ENCODE results near the gene CREB3L4.

The CREB3L4 gene, protein sequence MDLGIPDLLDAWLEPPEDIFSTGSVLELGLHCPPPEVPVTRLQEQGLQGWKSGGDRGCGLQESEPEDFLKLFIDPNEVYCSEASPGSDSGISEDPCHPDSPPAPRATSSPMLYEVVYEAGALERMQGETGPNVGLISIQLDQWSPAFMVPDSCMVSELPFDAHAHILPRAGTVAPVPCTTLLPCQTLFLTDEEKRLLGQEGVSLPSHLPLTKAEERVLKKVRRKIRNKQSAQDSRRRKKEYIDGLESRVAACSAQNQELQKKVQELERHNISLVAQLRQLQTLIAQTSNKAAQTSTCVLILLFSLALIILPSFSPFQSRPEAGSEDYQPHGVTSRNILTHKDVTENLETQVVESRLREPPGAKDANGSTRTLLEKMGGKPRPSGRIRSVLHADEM

DNA sequence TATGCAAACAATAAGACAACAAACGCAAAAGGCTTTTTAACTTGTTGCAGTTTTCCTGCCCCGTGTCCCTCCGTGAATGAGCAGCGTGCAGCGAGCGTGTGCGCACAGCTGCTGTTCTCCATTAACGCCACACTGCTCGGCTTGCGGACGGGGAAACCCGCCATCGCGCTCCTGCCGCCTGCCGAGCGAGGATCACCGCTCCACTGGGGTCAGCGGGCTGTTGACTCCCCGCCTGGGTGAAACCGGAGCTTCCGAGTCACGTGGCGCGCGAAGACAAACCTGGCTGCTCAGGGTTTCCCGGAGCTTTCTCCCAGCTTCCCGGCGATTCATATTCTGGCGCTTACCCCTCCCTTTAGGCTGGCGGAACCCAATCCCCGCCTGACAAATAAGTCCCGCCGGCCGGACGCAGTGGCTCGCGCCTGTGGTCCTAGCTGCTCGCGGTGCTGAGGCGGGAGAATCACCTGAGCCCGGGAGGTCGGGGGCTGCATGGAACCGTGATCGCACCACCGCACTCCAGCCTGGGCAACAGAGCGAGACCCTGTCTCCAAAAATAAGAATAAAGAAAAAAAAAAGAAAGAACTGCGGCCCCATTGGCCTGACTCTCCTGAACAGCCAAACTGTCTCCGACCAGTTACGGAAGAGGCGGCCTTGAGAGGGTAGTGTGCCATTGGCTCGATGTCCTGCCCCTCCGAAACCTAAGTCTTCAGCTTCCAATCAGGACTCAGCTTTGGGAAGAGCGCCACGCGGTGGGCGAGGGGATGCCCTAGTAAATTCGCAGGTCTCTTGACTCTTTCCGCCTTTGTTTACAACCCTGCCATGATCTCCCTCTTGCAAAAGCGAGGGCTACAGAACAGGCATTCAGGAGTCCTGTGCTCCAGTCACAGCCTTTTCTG, at the start of gene CREB3L4:
CREB3L4 (plus strand) TSS at position 796 of the 893 bp plus-strand sequence. CDS start 624 bp downstream, outside the sequence.
- peak; percentile 80 for DNase-seq (ENCODE audit: low read depth)

DNA sequence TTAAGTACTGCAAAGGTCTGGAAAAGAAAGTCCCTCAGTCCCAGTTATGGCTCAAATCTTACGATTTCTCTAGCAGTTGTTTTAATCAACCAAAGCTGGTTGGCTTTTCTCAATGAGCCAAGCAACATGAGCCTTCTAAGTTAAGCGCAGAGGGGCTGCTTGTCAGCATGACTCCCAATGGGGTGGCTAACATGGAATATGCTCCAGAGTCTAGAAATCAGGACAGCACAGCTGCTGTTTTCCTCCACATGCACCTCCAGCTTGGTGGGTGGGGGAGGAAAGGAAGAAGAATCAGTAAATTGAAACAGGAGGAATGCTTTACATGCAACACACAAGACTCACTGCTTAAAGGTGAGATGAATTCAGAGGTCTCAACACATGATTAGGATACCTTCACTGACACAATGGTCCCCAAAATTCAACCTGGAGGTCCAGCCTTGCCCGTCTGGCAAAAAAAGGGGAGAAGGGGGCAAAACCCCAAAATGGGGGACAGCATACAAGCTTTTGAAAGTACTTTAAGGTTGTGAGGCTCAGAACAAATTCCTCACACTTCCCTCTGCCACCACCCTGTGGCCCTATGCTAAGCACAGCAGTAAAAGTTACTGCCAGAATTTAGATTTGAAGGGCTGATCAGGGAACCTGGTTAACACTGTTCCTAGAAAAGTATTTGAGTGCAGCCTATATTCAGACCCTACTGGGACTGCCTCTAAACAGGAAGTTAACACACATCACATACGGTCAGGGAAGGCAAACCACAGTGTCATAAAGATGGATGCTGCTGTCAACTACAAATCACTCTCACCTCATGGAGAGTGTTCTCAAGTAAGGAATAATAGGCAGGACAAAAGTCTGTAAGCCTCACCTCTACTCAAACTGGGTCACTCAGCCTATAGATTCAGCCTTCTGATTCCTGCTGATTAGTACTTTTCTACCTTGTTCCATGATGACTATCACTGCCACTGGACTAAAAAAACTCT, 47.5 kb upstream of the CREB3L4 start:
- DNase-seq (ENCODE audit: low read depth) = no peak

DNA sequence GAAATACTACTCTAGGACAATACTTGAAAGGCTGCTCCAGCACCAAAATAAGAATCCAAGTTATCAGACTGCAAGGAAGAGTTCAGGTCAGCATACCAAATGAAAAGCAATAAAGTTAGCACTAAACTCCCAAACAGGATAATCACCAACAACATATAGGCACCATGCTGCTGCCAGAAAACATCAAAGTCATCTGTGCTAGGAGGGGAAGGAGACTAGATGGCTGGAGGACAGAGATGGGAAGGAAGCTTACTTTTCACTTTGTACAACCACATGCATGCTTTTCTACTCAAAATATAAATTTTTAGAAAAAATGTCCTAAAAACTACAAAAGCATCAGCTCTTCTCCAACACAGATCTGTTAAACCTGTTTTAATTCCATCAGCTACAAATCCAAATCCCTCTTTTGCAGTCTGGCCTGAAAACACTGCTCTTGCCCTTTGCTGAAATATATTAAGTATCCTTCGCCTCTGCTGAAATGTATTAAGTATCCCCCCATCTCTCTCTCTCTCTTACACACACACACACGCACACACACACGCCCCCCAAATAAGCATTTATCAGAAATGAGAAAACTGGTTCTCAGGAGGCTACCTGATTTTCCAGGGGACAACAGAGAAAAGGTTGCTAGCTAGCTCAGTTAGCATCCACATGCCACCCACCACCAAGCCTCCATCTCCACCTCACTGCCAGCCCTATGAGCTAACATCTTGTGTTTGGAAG, 46.5 kb upstream of the CREB3L4 start:
- no peak for DNase-seq (ENCODE audit: low read depth)

DNA sequence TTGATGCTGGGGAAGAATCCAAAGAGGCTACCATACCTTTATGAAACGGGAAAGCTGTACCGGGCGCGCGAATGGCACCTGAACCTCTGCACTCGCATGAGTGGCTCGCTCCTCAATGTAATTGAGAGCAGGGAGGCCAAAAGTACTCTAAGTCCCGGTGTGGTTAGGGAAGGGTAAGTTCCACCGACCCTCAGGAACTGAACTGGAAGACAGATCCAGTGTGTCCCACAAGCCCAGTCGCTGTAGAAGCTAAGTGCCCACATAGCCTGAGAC, 46.0 kb upstream of the CREB3L4 start:
- DNase-seq (ENCODE audit: low read depth) = no peak

DNA sequence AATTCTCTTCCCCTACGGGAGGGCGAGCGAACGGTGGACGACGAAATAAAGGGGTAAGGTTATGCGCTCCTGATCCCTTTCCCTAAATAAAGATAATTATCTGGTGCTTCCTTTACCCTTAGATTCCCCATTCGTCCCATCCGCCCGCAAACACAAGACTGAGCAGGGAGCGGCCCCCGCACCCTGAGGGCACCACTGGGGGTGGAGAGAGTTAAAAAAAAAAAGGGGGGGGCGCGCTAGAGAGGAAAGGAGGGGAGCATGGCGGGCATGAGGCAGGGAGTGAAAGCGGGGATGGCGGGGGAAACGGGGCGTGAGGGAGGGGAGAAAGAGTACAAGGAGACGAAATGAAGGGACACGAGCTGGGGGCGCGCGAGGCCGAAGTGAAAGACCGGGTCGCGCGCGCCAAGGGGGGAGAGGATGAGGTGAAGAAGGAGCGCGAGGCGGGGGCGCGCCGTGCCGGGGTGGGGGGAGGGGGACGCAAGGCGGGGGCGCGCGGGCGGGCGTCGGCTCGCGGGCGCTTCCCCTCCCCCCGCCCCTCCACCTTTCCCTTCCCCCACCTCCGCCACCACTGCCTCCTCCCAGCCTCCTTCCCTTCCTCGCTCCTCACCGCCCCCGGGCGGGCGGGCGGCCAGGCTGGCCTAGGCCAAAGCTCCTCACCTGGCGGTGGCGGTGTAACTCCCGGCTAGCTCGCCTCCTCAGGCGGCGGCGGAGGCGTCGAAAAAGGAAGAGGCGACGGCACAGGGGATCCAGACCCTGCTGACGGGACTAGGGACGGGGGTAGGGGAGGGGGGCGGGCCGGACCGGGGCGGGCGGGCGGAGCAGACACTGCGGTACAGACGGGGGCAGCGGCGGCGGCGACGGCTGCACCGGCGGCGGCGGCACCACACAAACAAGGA, 45.4 kb upstream of the CREB3L4 start:
- peak; percentile 31 for DNase-seq (ENCODE audit: low read depth)

DNA sequence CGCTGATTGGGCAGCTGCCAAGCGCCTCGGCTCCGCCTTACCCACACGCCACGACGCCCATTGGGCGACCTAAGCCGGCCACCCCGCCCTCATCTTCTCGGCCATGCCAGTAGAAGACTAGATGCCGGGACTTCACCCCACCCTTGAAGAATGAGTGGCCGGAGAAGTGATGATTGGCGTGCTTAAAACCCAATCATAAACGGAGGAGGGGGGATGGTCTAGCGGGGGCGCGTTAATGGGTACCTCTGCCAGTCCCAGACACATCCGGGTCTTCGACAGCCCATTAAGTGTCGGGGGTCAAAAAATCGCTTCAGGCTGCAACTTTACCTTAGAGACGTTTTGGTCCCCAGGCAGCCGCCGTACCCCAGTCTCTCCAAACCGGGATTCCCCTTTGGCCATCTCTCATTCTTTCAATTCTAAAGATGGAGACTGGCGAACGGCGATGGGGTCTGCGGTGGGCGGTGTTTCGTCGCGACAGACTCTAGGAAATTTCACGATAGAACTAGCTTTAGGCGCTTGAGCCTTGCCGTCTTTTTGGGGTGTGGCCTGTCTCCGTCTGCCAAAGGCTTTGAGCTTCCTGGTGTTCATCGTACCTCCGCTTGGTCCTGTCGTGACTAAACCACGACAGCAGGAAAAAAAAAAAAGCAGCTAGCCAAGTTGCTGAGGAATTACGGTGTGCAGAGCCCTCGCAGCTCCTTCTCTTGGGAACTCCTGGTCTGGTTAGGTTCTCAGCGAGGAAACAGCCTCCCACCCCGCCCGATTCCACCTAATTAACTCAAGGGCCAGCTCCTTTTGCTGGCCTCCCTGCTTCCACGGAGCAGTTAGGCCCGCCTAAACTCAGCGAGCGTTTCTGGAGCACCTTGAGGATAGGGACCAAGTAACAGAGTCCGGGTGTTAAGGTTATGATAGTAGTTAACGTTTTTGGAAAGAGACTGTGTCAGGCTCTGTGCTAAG, 44.5 kb upstream of the CREB3L4 start, which contains the start of gene GATAD2B:
GATAD2B (minus strand) TSS at position 1 of the 954 bp plus-strand sequence. CDS start 94,625 bp downstream, outside the sequence.
- peak; percentile 100 for DNase-seq (ENCODE audit: low read depth)

DNA sequence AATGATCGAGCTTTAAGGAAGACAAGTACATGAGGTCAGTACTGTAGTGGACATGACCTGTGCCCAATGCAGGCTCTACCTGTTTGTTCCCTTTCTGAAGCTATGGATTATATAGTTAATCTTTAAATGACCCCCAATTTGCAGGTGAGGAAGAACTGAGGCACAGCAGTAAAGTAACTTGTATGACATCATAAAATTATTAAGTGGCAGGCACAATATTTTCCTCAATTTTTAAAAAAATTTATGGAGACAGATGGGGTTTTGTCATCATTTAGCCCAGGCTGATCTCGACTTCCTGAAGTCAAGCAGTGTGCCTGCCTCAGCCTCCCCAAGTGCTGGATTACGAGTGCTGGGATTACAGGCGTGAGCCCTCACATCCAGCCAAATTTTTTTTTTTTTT, 41.3 kb upstream of the CREB3L4 start:
- no peak for DNase-seq (ENCODE audit: low read depth)

DNA sequence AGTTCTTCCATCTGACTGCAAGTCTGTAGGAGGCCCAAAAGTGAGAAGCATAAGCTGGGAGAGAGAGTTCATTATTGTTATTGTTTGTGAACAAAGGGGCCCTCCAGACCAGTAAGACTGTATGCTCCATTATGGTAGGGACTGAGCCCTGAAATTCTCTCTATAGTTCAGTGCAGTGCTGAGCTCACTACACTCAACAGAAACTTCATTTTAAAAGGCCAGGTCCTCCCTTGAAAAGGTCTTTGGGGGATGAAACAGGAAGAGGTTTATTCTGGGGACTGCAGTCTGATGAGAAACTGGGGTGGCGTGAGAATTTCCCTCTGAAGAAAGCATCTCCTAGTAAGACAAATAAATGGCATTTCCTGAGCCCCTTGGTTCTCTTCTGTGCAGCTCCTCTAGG, 39.5 kb upstream of the CREB3L4 start:
- no peak for DNase-seq (ENCODE audit: low read depth)

DNA sequence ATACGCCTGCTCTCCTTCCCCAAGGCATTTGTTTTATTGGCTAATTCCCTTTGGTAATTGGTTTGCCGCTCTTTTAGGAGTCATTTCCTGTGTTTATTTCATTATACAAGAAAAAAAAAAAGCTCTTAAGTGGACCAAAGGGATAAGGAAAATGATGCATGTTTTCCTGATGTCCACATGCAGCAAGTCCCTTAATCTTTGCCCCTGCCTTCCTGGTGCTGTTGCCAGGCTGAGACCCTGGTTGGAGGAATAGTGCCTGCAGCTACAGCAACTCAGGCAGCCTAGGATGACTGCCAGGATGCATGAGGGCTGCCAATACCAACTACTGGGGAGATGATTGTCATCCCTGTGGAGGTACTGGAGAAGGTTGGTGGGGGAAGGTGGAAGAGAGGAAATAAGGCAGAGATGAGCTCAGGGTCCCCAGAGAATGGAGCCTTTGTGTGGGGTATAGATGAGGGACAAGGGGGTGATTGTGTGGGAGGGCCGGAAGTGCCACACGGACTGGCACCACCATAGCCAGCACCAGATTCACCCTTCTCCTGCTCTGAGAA, 38.8 kb upstream of the CREB3L4 start:
- no peak for DNase-seq (ENCODE audit: low read depth)

DNA sequence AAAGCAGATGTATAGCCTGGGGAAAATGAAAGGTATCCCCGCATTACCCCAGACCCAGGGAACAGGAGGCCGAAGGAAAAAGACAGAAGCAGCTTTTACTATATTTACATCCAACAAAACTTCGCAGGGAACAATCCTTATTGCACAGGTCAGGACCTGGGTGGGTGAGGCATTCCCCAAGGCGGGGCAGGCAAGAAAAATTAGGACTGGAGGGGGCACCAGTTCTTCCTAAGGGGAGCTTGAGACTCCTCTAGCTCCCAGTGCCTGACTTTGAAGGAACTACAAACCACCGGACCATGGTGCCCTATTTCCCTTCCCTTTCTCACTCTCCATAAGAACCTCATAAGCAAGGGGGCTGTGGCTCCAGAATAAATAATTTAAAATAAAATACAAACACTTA, 38.3 kb upstream of the CREB3L4 start:
- no peak for DNase-seq (ENCODE audit: low read depth)

DNA sequence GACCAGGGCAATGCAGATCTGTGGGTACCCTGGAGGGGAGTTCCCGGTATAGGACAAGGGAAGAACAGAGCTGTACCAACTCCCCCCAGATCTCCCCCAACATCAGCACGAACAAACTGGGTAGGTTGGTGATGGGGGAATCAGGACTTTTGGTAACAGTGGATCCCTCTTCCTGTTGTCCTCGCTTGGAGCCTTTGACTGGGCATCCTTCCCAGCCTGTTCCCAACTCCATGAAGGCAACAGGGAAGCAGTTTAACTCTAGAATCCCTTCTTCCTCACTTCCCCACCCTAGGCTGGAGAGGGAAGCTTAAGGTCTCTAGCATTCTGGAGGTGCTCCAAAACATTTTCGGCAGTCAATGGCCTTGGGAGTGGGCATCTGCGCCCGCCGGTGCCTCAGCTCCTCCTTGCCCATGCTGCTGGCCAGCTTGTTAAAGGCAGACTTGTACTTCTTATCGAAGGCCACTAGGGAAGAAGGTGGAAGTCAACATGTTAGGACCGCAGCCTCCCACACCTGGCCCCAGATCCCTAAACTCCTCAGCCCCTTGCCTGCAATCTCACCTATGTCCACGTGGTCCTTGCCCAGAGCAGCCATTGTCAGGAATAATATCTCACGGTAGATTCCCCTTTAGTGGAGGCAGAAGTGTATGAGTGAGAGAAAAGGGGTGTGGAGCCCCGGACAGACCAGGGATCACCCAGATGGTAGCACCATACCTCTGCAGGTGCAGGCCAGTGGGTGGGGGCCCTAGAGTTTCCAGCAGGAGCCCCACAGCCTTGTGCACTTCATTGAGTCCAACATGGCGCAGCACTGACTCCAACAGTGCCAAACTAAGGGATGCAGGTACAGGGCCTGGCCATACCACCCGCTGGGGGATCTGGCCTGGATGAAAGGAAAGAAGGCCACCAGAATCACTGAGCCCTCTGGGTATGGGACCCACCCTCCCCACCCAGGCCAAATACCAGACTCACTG, 37.4 kb upstream of the CREB3L4 start:
- DNase-seq (ENCODE audit: low read depth) = no peak

DNA sequence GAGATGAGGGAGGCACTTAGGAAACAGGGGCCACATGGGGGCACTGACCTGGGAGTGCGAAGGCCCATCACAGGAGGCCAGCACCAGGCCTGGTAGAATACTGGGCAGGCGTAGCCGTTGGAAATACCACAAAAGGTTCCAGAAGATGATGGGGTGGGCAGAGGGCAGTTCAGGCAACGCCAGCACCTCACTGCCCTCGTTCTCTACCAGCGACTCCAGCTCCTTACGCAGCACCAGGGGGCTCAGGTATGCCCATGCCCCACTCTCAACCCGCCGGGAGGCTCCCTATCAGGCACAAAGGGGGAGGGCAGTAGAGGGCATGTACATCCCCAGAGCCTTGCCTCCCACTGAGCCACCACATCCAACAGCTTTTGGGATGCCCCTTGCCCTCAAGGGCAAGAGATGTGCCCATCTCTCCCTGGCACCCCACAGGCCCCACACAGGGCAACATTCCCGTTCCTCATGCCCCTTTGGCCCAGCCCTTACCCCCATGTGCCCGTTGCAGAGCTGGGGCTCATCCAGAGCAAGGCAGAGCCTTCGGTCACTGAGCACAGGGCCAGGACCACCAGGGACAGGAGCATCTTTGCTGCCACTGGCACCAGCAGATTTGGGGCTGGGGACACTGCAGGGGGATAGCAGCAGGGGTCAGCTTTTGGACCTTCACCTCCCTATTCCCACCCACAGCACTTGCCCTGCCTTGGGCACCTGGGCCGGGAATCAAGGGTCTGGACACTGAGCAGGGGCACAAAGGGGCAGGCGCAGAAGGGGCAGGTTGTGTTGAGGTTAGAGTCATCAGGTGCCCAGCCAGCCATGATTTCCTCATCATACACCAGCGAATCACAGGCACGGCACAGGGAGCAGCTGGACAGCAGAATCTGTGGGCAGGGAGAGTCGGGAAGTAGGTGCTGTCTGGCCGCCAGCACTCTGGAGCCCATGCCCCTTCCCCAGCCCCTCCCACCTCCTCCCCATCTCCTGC, 35.3 kb upstream of the CREB3L4 start:
- DNase-seq (ENCODE audit: low read depth) = no peak

DNA sequence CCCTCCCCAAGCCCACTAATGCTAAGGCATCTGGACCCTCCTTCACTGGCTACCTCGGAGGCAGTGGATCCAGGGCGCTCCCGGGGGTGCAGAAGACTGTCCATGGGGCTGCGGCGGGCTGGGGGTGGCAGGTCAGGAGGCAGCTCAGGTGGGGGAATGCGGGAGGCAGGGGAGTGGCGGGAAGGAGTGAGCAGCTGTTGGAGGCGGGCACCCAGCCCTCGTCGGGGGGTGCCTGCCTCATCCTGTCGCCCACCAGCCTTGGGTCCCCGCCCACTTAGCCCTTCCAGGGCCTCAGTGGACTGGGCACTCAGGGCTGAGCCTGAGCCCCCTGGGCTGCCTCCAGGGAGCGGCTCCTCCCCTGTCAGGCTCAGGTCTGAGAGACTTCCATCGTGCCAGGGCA, 34.3 kb upstream of the CREB3L4 start:
- DNase-seq (ENCODE audit: low read depth) = no peak

DNA sequence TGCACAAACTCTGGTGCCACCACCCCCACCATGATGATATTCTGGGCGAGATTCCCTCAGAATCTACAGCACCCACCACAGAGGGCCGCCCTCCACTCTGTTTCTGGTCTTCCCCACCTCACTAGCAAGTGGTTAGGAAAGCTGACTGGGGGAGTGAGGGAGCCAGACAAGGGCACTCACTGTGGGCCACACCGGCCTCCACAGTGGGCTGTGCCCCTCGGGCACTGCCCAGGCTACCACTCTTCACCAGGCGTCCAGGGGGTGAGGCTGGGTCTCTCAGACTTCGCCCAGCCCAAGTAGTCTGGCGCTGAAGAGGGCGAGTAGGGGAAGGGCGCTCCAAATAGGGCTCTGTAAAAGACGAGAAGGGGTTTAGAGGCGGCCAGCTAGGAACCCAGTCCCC, 33.7 kb upstream of the CREB3L4 start:
- DNase-seq (ENCODE audit: low read depth) = no peak

DNA sequence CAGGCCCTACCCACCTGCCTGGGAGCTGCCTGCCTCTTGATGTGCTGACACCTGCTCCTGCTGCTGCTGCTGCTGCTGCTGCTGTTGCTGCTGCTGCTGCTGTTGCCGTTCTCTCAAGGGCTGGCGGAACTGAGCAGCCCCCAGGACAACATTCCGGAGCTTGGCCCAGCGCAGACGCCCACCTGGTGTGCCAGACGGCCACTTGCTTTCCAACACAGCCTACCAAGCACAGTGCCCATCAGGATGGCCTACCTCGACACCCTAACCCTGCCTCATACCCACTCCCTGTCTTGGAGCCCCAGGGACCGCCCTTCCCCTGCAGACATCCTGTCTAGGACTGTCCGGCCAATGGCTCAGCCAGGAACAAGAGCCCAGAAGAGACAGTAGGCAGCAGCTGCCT, 33.0 kb upstream of the CREB3L4 start:
- no peak for DNase-seq (ENCODE audit: low read depth)

DNA sequence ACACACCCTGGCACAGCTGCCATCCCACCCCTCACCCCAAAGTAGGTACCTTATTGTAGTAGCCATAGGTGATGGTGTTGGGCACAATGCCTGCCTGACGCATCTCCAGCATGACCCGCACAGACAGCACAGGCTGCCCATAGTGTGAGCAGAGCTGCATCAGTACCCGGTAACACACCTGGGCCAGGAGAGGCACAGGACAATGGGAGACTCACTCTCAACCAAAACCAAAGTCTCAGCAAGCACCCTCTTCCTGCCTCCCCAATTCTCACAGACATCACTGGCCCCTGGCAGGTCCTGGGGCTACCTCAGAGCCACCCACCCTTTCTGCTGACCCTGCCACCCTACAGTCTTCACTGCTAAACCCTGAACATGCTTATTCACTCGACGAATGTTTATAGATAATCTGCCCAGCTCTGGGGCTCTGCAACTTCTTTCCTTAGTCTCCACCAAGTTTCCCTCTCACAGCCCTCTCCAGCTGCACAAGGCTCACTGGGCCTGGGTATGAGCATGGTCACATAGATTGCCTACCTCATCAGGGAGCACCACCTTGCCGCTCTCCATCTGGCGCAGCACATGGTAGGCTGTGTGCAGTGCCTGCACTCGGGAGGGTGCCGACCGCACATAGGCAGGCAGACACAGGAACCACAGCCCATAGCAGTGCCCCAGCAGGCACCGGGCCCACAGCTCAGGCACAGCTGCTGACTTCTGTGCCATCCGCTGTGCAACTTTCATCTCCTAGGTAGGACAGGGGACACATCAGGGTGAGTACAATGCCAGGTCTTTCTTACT, 31.5 kb upstream of the CREB3L4 start:
- DNase-seq (ENCODE audit: low read depth) = no peak
